NCI-H2196 treated with DMSO at 0.1 percent for 48 hours (cell line): ENCODE results near the gene BACE1.
"Not testable (repeated sequence)": the region's sequence is repeated elsewhere in the genome, so short reads cannot be mapped to it uniquely, and the experiment has no call there.

Source experiments
- DNase-seq: peaks from one replicate; lab custom pipeline; 2025; ENCODE audit not compliant: unreplicated experiment; lab: John Stamatoyannopoulos, UW

The BACE1 gene

DNA sequence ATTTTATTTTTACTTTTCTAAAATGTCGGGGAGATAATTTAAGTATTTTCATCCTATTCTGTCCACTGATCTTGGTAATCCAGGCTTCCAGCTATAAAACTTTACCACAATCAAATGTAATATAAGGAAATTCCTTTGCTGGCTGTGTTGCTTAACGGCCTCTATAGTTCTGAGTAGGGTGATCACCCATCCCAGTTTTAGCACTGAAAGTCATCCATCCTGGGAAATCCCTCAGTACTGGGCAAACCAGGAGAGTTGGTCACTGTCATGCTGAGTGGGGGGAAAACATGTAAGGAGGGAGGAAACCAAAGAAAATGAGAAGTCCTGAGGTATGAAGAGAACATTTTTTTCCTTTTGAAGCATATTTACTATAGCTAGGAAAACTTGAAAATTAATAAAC is 37.7 kb downstream of the BACE1 start:
- no peak for DNase-seq

DNA sequence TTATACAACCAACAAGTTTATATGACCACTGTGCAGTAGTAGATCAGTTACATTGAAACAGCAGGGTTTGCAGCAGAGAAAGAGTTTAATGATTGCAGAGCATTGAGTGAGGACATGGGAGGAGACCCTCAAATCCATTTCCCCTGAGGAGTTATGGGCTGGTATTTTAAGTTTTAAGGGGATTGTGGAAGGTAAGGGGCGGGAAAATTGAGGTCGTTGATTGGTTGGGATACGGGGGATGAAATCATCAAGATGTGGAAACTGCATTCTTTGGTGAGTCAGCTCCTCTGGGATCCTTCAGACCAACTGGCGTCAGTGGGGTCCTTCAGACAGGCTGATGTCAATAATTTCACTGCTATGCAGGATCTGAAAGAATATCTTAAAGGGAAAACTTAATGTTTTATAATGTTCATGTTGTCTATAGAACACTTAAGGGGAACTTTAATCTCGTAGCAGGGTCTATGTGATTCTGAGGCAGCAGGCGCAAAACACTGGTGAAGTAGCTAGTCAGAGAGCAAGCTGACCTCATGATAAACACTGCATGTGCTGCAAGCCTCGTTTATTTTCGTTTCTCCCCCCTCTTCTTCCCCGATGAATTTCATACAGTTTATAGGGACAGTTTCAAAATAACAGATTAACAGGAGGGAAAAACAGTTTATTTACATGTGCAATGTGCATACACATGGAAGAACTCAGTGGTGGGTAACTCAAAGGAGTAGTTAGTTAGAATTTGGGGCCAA is 42.3 kb downstream of the BACE1 start:
- DNase-seq: no peak

DNA sequence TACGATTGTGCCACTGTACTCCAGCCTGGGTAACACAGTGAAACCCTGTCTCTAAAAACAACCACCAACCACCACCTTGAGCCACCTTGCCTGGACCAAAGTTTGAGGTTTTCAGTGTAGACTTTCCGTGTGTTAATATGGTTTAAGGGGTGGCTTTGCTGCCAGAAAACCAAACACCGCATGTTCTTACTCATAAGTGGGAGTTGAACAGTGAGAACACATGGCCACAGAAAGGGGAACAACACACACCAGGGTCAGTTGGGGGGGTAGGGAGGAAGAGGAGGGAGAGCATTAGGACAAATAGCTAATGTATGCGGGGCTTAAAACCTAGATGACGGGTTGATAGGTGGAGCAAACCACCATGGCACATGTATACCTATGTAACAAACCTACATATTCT is 43.9 kb downstream of the BACE1 start:
- DNase-seq: not testable (repeated sequence)

DNA sequence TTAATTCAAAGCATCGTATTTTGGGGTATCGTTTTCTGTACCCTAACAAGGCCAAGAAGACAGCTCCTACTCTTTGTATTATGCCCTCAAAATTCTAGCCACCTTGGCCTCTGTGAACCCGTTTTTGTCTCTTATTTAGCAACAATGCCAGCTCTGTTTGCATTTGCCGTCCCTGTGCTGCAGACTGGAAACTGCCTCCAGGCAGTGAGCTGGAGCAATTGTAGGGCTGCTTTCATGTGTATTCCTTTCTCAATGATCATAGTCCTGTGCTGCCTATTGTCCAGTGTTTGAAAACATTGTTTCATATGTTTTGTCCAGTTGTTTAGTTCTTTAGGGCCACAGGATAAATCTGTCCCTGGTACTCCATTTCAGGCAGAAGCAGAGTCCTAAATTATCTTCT is 44.8 kb downstream of the BACE1 start:
- no peak for DNase-seq

DNA sequence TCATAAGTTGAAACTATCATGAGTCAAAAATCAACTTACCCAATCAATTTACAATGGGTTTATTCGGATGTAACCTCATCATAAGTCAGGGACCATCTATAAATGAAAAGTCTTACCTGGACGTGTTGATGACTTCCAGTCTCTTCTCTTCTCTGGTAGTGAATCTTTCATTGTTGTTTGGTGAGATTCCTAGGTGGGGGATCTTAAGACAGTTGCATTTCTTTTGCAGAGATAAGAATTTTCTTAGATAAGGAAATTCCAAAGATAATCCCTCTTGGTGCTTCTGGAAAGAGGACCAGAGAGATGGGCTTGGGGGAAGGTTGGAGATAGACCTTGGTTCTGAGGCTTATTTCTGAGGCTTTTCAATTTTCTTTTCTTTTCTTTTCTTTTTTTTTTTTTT is 46.2 kb downstream of the BACE1 start:
- no peak for DNase-seq

DNA sequence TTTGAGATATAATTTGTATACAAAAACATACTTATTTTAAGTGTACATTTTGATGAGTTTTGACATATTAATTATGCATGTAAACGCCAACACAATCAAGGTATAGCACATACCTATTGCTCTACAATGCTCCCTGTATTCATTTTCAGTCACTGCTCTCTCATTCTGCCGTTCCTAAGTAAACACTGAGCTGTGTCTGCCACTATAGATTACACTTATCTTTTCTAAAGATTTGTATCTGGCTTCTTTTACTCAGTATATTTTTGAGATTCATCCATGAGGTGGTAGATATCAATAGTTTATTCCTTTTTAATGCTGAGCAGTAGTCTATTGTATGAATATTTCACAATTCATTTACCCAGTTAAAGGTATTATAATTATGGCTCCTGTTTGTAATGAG is 50.3 kb downstream of the BACE1 start:
- DNase-seq: no peak

DNA sequence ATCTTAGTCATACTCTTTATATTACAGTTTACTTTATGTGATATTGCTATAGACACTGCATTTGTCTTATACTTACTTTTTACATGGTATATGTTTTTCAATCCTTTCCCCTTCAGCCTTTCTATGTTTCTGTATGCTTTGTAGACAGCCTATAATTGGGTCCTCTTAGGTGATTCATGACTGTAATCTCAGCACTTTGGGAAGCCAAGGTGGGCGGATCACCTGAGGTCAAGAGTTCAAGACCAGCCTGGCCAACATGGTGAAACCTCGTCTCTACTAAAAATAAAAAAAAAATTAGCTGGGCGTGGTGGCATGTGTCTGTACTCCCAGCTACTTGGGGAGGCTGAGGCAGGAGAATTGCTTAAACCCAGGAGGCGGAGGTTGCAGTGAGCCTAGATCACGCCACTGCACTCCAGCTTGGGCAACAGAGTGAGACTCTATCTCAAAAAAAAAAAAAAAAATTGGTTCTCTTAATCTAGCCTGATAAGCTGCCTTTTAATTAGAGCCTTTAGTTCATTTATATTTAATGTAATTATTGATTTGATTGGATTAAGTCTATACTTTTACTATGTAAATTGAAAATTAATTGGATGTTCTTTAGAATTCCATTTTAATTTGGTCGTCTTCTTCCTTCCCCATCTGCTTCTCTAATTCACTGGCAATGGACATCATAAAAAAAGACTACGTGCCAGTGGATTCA is 51.3 kb downstream of the BACE1 start:
- not testable (repeated sequence) for DNase-seq

DNA sequence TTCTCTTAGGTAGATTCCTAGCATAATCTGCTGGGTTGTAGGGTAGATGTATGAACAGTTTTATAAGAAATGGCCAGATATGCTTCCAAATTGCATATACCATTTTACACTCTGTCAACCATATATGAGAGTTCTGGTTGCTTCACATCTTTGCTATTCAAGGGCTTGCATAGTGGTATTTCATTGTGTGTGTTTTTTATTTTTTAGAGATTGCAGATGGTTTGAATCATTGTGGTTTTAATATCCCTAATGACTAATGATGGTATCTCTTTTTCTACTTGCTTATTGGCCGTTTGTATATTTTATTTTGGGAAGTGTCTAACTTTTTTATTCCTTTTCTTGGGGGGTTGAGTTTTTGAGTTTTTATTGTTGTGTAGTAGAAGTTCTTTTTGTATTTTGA is 56.6 kb downstream of the BACE1 start:
- DNase-seq: no peak

DNA sequence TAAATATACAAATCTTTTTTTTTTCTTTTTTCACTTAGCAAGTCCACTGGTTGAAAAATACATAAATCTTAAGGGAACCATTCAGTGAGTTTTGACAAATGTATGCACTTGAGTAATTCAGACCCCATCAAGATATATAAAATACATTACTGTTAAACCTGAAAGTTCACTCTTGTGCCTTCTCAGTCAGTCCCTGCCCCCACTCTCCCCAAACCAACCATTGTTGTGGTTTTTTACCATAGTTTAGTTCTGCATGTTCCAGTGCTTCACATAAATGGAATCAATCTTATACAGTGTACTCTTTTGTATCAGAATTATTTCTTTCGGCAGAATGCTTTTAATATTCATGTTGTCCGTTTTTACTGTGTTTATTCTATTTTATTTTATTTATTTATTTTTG is 57.5 kb downstream of the BACE1 start:
- DNase-seq: no peak

DNA sequence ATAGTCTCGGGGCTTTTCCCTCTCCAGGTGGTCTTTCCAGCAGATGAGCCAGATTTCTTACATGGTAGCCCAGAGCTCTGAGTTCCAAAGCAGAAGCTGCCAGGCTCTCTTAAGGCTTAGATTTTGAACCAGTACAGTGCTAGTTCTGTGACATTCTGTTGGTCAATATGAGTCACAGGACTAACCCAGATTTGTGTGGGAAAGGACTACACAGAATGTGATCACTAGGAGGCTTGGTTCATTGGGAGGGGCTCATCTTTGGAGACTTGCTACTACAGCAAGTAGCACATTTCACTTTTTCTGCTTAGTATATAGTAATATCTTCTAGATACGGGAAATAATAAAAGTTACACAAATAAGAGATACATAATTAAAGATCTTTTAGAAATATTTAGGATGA is 59.5 kb downstream of the BACE1 start:
- no peak for DNase-seq

DNA sequence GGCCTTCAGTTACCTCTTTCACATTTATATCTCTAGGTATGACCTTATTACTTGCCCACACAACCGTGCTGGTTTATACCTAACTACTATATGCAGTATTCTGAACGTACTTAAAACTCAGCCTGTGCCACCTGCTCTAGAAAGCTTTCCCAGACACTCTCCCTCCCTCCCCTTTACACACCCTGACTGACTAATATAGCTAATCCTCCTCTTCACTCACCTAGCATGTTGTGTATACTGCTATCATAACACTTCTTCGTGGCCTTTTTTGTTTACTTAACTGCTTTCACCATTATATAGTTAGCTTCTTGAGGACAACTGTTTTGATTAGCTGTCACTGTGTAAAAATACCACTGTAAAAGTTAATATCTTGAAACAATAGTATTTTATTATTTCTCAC is 60.1 kb downstream of the BACE1 start:
- no peak for DNase-seq

DNA sequence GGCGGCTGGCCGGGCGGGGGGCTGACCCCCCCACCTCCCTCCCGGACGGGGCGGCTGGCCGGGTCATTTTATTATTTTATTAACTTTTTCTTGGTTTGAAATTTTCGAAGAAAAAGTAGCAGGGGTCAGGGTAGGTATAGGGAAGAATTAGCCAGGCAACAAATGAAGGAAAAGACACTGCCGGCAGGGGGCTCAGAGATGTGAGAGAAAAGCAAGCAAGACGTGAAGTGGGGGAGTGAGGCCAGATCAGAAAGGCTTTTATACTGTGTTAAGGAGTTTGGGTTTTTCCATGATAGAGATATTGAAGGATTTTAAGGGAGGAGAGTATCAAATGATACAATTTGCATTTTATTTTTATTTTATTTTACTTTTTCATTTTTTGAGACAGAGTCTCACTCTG is 64.5 kb downstream of the BACE1 start:
- no peak for DNase-seq

DNA sequence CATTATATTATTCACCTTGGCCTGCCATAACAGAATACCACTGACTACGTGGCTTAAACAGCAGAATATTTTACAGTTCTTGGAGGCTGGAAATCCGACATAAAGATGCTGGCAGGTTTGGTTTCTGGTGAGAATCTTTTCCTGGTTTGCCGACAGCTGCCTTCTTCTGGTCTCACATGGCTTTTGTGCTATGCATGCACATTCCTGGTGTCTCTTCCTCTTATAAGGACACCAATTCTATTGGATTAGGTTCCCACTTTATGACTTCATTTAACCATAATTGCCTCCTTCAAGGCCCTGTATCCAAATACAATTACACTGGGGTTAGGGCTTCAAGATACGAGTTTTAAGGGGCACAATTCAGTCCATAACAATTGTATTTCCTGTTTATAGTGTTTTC is 66.5 kb downstream of the BACE1 start:
- no peak for DNase-seq

DNA sequence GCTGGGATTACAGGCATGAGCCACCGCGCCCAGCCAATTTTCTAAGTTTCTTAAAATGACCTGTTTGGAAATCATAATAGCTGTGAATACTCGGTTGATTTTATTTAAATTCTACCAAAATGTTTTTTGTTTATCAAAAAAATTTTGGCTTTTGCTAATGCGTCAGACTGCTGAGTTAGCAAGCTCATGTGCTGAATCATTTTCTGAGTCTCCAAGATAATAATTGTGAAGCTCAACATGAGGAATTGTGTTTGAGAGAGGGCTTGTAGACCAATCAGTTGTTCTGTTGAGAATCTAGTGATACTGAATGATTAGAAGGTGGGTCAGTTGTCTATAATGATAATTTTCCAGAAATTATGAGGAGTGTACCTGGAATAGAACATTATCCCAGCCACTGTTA is 67.7 kb downstream of the BACE1 start:
- no peak for DNase-seq

DNA sequence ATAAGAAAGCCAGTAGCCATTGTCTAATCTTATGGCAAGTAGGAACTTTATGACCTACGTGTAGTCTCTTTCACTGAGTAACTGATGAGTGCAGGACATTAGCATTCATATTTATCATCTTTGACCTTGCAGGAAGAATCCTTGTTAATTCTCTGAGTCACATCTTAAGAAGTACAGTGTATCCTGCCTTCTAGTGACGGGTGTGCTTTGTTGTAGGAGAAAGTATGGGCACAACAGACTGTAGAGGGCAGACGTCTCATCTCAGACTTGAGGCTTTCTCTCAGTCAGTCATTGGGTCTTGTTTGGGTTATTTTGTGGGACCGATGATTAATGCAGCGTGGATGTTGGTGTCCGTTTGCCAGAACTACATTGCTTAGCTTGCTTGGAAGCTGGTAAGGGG is 76.8 kb downstream of the BACE1 start:
- no peak for DNase-seq

DNA sequence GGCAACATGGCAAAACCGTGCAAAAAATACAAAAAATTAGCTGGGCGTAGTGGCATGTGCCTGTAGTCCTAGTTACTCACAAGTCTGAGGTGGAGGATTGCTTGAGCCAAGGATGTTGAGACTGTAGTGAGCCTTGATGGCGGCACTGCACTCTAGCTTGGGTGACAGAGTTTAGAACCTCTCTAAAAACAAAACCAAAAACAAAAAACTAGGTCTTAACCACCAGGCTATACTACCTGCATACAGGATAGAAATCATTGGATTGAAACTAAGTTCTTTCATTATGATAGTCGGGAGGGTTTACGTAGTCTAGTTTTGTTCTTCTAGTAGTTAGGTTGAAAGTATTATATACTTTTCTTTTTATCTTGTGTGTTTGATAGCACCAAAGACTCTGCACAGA is 77.8 kb downstream of the BACE1 start:
- DNase-seq: no peak
